WTC11 (cell line): Measurements from ENCODE around the gene PDE1C. TPM values are rescaled to one million over a fixed set of nuclear protein-coding genes. Genes with fewer than 3 reads are reported as not detected.
"Not testable (repeated sequence)": the region's sequence is repeated elsewhere in the genome, so short reads cannot be mapped to it uniquely, and the experiment has no call there.

Source experiments
- ATAC-seq: fragments of 200-7000 bp; cut with Tn5 transposase; 2 replicates; pipeline ENCODE4 v1.10.0; 2021; ENCODE audit warnings: mild to moderate bottlenecking, moderate library complexity
- CTCF ChIA-PET: fragments of 300-600 bp; sonication (Branson Sonifier 250); formaldehyde crosslinking; loops from one replicate; lab custom pipeline; 2021; ENCODE audit warnings: antibody characterized with exemption; lab: Charles Lee
- POLR2A ChIA-PET: fragments of 350-600 bp; sonication (Branson Sonifier 250); formaldehyde crosslinking; loops from one replicate; lab custom pipeline; 2021; ENCODE audit warnings: antibody characterized with exemption; lab: Charles Lee
- DNase-seq: peaks from one replicate; pipeline ENCODE4 v3.0.0; 2021; ENCODE audit warnings: low spot score
- H3K27ac Mint-ChIP-seq: 2 replicates; pipeline ENCODE4 v1.8.0; 2021; ENCODE audit warnings: mixed read lengths
- H3K27me3 Mint-ChIP-seq: 2 replicates; pipeline ENCODE4 v1.8.0; 2021; ENCODE audit warnings: low read depth, mild to moderate bottlenecking, moderate library complexity, mixed read lengths
- H3K36me3 Mint-ChIP-seq: 2 replicates; pipeline ENCODE4 v1.8.0; 2021; ENCODE audit warnings: mixed read lengths
- H3K4me1 Mint-ChIP-seq: 2 replicates; pipeline ENCODE4 v1.8.0; 2022; ENCODE audit warnings: mixed read lengths
- H3K4me3 Mint-ChIP-seq: 2 replicates; pipeline ENCODE4 v1.8.0; 2021; ENCODE audit warnings: mild to moderate bottlenecking, moderate library complexity, mixed read lengths
- H3K9me3 Mint-ChIP-seq: 2 replicates; pipeline ENCODE4 v1.8.0; 2021; ENCODE audit warnings: mixed read lengths
- ERG ChIP-seq: fragments of 250-450 bp; sonication (Bioruptor Pico); IDR thresholded peaks from 2 replicates; pipeline ENCODE4 v1.8.0; 2021; ENCODE audit warnings: mild to moderate bottlenecking
- FOXP4 ChIP-seq: sonication (generic); formaldehyde crosslinking; IDR thresholded peaks from 2 replicates; pipeline ENCODE4 v1.8.0; 2022; ENCODE audit warnings: mild to moderate bottlenecking, missing genetic modification reagents
- GABPB1 ChIP-seq: sonication (generic); formaldehyde crosslinking; IDR thresholded peaks from 2 replicates; pipeline ENCODE4 v1.8.1; 2023; ENCODE audit warnings: mild to moderate bottlenecking, missing genetic modification reagents
- HMGA2 ChIP-seq: fragments of 250-450 bp; sonication (Bioruptor Pico); IDR thresholded peaks from 2 replicates; pipeline ENCODE4 v1.4.0; 2021; ENCODE audit warnings: mild to moderate bottlenecking, moderate library complexity
- JAZF1 ChIP-seq: fragments of 250-450 bp; sonication (Bioruptor Pico); IDR thresholded peaks from 2 replicates; pipeline ENCODE4 v1.9.0; 2021; ENCODE audit warnings: moderate library complexity, mild to moderate bottlenecking, inconsistent platforms
- JUN ChIP-seq: sonication (generic); formaldehyde crosslinking; IDR thresholded peaks from 2 replicates; pipeline ENCODE4 v1.8.0; 2023; ENCODE audit warnings: mild to moderate bottlenecking, missing genetic modification reagents
- MXD4 ChIP-seq: fragments of 250-450 bp; sonication (Bioruptor Pico); IDR thresholded peaks from 2 replicates; pipeline ENCODE4 v1.8.0; 2021; ENCODE audit warnings: mild to moderate bottlenecking, moderate library complexity, borderline replicate concordance
- NFYB ChIP-seq: sonication (generic); formaldehyde crosslinking; conservative IDR thresholded peaks from 2 replicates; pipeline ENCODE4 v1.8.0; 2022; ENCODE audit warnings: low read depth, missing genetic modification reagents
- RORB ChIP-seq: fragments of 250-450 bp; sonication (Bioruptor Pico); IDR thresholded peaks from 2 replicates; pipeline ENCODE4 v1.9.0; 2021; ENCODE audit warnings: mild to moderate bottlenecking
- SOX15 ChIP-seq: fragments of 250-450 bp; sonication (Bioruptor Pico); IDR thresholded peaks from 2 replicates; pipeline ENCODE4 v1.9.0; 2021; ENCODE audit warnings: mild to moderate bottlenecking
- ZNF138 ChIP-seq: sonication (generic); formaldehyde crosslinking; conservative IDR thresholded peaks from 2 replicates; pipeline ENCODE4 v1.8.1; 2022; ENCODE audit warnings: mild to moderate bottlenecking, moderate library complexity, missing genetic modification reagents
- ZNF219 ChIP-seq: sonication (generic); formaldehyde crosslinking; IDR thresholded peaks from 2 replicates; pipeline ENCODE4 v1.8.0; 2023; ENCODE audit warnings: missing genetic modification reagents, mild to moderate bottlenecking, borderline replicate concordance
- ZNF232 ChIP-seq: sonication (generic); formaldehyde crosslinking; IDR thresholded peaks from 2 replicates; pipeline ENCODE4 v1.8.0; 2022; ENCODE audit warnings: mild to moderate bottlenecking, missing genetic modification reagents
- total RNA-seq: library from RNA; stranded (reverse); gene quantifications from 3 replicates; pipeline ENCODE4 v1.2.3, GENCODE V29; 2021
- TF ChIP-seq, protein P1 (sequence below): fragments of 250-450 bp; sonication (Bioruptor Pico); IDR thresholded peaks from 2 replicates; pipeline ENCODE4 v1.9.0; 2021; ENCODE audit warnings: mild to moderate bottlenecking, borderline replicate concordance
- TF ChIP-seq, protein P2 (sequence below): fragments of 250-450 bp; sonication (Bioruptor Pico); IDR thresholded peaks from 2 replicates; pipeline ENCODE4 v1.9.0; 2021; ENCODE audit warnings: mild to moderate bottlenecking

Gene PDE1C
- total RNA-seq, 1 experiment from 2014 or later: 0.55 TPM

DNA sequence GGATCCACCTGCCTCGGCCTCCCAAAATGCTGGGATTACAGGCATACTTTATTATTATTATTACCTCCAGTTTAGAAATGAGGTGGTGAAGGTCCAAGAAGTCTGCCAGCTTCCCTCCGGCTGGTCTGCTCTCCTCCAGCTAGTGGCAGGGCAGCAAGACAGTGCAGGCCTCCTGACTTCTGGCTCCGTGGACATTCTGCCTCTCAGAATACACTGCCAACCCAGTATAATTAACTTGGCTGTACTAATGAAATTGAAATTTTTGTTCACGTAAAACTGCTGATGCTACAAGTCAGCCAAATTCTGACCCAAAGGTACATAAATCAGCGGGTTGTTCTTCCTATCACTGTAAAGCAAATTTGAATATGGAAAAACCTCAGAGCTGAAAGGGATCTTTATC is 7.6 kb upstream of the PDE1C start (continued):
- TF ChIP-seq ERG (CRISPR knock-in tag) (no peak), FOXP4 (CRISPR knock-in tag) (no peak), JUN (CRISPR knock-in tag) (no peak)

DNA sequence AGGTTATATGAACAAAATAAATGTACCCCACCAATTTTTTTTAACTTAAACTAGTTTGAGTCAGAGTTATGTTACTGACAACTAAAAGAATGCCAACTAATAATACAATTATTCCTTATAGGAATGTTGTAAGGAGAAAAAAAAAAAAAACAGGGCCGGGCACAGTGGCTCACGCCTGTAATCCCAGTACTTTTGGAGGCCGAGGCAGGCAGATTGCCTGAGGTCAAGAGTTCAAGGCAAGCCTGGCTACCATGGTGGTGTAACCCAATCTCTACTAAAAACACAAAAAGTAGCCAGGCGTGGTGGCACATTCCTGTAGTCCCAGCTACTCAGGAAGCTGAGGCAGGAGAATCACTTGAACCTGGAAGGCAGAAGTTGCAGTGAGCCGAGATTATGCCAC is 6.6 kb upstream of the PDE1C start:
- CTCF ChIA-PET, H3K4me3 Mint-ChIP-seq, ATAC-seq, DNase-seq, POLR2A ChIA-PET, H3K27ac Mint-ChIP-seq, H3K4me1 Mint-ChIP-seq: not testable (repeated sequence)
- Mint-ChIP-seq H3K36me3 (peaks cover 13% of the 10 kb centered on the region), H3K9me3 (peaks cover 25% of the 10 kb centered on the region), H3K27me3 (peaks cover 40% of the 10 kb centered on the region)

- Mint-ChIP-seq H3K9me3 (peaks cover 13% of the 10 kb centered on the region), H3K27ac (no peak overlapping the region), H3K4me3 (no peak overlapping the region), H3K36me3 (0 out of 2 replicates have a peak, but pooled peaks cover 4% of the 10 kb centered on the region), H3K4me1 (peaks cover 3% of the 10 kb centered on the region; the same call in 1 of the 2 replicates), H3K27me3 (peaks cover 45% of the 10 kb centered on the region)
- no peak for DNase-seq
- ChIA-PET CTCF (no interaction called here), POLR2A (no interaction called here)
- ATAC-seq: no peak
- TF ChIP-seq ZNF138 (CRISPR knock-in tag) (no peak), JAZF1 (CRISPR knock-in tag) (no peak), RORB (CRISPR knock-in tag) (no peak), ZNF232 (CRISPR knock-in tag) (no peak)
- TF ChIP-seq, all 79 proteins: peak for 0
Observed at GRCh38 chr7:32075612-32076011, 5.4 kb upstream of the PDE1C start.

DNA sequence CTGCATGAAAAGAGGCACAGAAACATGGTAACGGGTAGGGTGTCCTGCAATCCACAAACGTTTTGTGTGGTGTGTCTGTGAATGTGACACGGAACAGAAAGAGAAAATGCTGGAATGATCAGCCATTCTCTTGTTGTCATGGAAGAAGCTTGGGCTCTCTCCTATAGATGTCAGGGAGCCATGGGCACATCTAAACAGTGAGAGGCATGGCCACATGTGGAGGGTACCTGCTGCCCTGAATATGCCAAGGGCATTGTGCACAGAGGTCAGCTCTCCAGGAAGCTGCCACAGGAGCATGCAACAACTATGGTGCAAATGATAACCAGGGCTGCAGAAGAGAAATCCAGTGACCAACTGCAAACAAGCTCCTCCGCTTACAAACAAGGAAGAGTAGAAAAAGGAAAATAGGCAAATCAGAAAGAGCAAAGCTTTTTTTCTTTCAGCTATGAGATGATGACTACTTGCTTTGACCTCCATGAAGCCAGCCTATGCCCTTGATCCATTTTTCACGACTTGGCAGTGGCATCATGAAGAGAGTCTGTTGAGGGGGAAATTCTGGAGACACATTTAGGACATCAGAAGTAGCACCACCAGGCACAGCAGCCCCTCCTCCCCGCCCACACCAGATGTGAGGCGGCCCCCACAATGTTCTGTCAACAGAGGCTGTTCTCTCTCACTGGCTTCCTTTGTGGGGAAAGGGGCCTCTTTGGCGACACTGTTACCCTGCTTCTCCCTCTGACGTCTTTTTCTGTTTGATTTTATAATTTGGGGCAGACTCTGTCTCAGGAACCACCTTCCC is 4.8 kb upstream of the PDE1C start:
- 0 out of 2 replicates have a peak, but pooled peaks cover 4% of the 10 kb centered on the region for H3K36me3 Mint-ChIP-seq
- ChIA-PET CTCF (no interaction called here), POLR2A (no interaction called here)
- TF ChIP-seq ZNF219 (CRISPR knock-in tag) (no peak), GABPB1 (CRISPR knock-in tag) (no peak), SOX15 (CRISPR knock-in tag) (no peak)
- ATAC-seq: no peak
- no peak overlapping the region for H3K4me3 Mint-ChIP-seq
- peaks cover 7% of the 10 kb centered on the region for H3K9me3 Mint-ChIP-seq
- no peak overlapping the region for H3K27ac Mint-ChIP-seq
- H3K27me3 Mint-ChIP-seq: peaks cover 51% of the 10 kb centered on the region
- DNase-seq: no peak
- peaks cover 4% of the 10 kb centered on the region for H3K4me1 Mint-ChIP-seq

- H3K27ac Mint-ChIP-seq: no peak overlapping the region
- no peak for DNase-seq
- H3K36me3 Mint-ChIP-seq: no peaks in the 10 kb centered on the region
- H3K27me3 Mint-ChIP-seq: peaks cover 61% of the 10 kb centered on the region
- ATAC-seq: no peak
- H3K4me1 Mint-ChIP-seq: peaks cover 10% of the 10 kb centered on the region
- ChIA-PET CTCF (interaction anchor here (0.6 kb wide), 1 partner anchor 134 kb away, joined by 3 read pairs; no protein-coding TSS in a partner anchor), POLR2A (no interaction called here)
- H3K9me3 Mint-ChIP-seq: no peaks in the 10 kb centered on the region
- H3K4me3 Mint-ChIP-seq: no peak overlapping the region
- no peak for TF ChIP-seq NFYB (CRISPR knock-in tag)
- TF ChIP-seq, protein P1, sequence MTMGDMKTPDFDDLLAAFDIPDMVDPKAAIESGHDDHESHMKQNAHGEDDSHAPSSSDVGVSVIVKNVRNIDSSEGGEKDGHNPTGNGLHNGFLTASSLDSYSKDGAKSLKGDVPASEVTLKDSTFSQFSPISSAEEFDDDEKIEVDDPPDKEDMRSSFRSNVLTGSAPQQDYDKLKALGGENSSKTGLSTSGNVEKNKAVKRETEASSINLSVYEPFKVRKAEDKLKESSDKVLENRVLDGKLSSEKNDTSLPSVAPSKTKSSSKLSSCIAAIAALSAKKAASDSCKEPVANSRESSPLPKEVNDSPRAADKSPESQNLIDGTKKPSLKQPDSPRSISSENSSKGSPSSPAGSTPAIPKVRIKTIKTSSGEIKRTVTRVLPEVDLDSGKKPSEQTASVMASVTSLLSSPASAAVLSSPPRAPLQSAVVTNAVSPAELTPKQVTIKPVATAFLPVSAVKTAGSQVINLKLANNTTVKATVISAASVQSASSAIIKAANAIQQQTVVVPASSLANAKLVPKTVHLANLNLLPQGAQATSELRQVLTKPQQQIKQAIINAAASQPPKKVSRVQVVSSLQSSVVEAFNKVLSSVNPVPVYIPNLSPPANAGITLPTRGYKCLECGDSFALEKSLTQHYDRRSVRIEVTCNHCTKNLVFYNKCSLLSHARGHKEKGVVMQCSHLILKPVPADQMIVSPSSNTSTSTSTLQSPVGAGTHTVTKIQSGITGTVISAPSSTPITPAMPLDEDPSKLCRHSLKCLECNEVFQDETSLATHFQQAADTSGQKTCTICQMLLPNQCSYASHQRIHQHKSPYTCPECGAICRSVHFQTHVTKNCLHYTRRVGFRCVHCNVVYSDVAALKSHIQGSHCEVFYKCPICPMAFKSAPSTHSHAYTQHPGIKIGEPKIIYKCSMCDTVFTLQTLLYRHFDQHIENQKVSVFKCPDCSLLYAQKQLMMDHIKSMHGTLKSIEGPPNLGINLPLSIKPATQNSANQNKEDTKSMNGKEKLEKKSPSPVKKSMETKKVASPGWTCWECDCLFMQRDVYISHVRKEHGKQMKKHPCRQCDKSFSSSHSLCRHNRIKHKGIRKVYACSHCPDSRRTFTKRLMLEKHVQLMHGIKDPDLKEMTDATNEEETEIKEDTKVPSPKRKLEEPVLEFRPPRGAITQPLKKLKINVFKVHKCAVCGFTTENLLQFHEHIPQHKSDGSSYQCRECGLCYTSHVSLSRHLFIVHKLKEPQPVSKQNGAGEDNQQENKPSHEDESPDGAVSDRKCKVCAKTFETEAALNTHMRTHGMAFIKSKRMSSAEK: no peak
- TF ChIP-seq, protein P2, sequence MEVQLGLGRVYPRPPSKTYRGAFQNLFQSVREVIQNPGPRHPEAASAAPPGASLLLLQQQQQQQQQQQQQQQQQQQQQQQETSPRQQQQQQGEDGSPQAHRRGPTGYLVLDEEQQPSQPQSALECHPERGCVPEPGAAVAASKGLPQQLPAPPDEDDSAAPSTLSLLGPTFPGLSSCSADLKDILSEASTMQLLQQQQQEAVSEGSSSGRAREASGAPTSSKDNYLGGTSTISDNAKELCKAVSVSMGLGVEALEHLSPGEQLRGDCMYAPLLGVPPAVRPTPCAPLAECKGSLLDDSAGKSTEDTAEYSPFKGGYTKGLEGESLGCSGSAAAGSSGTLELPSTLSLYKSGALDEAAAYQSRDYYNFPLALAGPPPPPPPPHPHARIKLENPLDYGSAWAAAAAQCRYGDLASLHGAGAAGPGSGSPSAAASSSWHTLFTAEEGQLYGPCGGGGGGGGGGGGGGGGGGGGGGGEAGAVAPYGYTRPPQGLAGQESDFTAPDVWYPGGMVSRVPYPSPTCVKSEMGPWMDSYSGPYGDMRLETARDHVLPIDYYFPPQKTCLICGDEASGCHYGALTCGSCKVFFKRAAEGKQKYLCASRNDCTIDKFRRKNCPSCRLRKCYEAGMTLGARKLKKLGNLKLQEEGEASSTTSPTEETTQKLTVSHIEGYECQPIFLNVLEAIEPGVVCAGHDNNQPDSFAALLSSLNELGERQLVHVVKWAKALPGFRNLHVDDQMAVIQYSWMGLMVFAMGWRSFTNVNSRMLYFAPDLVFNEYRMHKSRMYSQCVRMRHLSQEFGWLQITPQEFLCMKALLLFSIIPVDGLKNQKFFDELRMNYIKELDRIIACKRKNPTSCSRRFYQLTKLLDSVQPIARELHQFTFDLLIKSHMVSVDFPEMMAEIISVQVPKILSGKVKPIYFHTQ (CRISPR knock-in tag): no peak
- no peak for TF ChIP-seq HMGA2 (CRISPR knock-in tag)
- no peak for TF ChIP-seq MXD4 (CRISPR knock-in tag)
Observed at GRCh38 chr7:32073533-32073932, 3.3 kb upstream of the PDE1C start.
